ENCODE data around the gene PTPRT. TPM values are rescaled to one million over a fixed set of nuclear protein-coding genes. Genes with fewer than 3 reads are reported as not detected.

The PTPRT gene
- total RNA-seq, 1 experiment from 2014 or later, result not detected

- Histone ChIP-seq H3K9ac (ENCODE audit: low read length) (no peak overlapping the region), H2AFZ (ENCODE audit: low read length) (no peak overlapping the region), H3K27ac (ENCODE audit: low read length) (no peak overlapping the region), H3K4me3 (ENCODE audit: low read length) (no peak overlapping the region), H3K4me1 (ENCODE audit: insufficient read depth, low read length) (no peaks in the 10 kb centered on the region), H3F3A (ENCODE audit: low read length, unreplicated experiment) (no peaks in the 10 kb centered on the region), H3K9me3 (ENCODE audit: low read length) (peaks cover 37% of the 10 kb centered on the region), H3K4me2 (ENCODE audit: low read length) (no peak overlapping the region), H3K9me2 (replicated peaks; ENCODE audit: low read length) (no peaks in the 10 kb centered on the region), H3K79me2 (ENCODE audit: low read length) (no peaks in the 10 kb centered on the region), H4K20me1 (ENCODE audit: low read length) (no peaks in the 10 kb centered on the region), H3K36me3 (ENCODE audit: low read depth, low read length) (no peaks in the 10 kb centered on the region), H3K27me3 (ENCODE audit: low read length) (no peaks in the 10 kb centered on the region)
- BruUV-seq (replicated peaks), result no TSS peak
- no peak for ATAC-seq
- ChIA-PET POLR2A (ENCODE audit: unreplicated experiment) (no interaction called here), CTCF (no interaction called here)
- no peak for DNase-seq
- intact Hi-C loops (cut with micrococcal nuclease), result no loop called here
- TF ChIP-seq EZH2phosphoT487 (IDR thresholded peaks at IDR 0.05; ENCODE audit: borderline replicate concordance, low read length), result no peak
- TF ChIP-seq, protein P1, sequence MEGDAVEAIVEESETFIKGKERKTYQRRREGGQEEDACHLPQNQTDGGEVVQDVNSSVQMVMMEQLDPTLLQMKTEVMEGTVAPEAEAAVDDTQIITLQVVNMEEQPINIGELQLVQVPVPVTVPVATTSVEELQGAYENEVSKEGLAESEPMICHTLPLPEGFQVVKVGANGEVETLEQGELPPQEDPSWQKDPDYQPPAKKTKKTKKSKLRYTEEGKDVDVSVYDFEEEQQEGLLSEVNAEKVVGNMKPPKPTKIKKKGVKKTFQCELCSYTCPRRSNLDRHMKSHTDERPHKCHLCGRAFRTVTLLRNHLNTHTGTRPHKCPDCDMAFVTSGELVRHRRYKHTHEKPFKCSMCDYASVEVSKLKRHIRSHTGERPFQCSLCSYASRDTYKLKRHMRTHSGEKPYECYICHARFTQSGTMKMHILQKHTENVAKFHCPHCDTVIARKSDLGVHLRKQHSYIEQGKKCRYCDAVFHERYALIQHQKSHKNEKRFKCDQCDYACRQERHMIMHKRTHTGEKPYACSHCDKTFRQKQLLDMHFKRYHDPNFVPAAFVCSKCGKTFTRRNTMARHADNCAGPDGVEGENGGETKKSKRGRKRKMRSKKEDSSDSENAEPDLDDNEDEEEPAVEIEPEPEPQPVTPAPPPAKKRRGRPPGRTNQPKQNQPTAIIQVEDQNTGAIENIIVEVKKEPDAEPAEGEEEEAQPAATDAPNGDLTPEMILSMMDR (conservative IDR thresholded peaks at IDR 0.05; ENCODE audit: low read depth, low read length), result no peak
These were observed 1143.2 kb downstream of the PTPRT start for GRCh38 chr20:42046371-42047085.

- POLR2A ChIA-PET (ENCODE audit: unreplicated experiment), result no interaction called here
- BruUV-seq (replicated peaks), result no TSS peak
These were observed 1145.8 kb downstream of the PTPRT start for GRCh38 chr20:42043921-42044320.

DNA sequence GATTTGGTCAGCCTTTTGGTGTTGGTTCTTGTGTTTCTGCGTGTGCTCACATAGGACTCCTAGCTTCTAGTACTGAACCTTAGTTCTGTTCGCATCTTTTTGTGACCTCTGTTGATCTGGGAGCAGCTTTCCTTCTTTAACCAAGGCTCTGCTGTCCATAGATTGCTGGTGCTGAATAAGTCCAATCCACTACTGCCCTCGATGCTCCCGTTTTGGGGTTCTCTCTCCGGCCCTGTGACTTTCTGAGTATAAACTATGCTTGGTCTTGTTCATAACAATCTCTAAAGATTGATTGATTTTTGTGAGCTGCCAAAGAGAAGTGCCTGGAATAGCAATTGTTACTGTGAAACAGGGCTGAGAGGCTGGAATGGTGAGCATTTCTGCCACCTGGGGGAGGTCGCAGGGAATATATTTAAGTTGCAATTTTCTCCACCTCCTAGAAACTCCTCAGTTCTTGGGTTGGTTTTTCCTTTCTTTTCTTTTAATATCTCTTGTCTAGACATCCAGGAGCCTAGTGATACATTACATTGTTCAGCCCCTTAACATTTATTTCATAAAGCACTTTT, 1148.6 kb downstream of the PTPRT start:
- no peaks in the 10 kb centered on the region for H3K4me1 ChIP-seq (ENCODE audit: insufficient read depth, low read length)
- DNase-seq (no peak), ATAC-seq (no peak)
- peaks cover 22% of the 10 kb centered on the region for H3K9me3 ChIP-seq (ENCODE audit: low read length)
- H3K4me3 ChIP-seq (ENCODE audit: low read length), result no peak overlapping the region
- H3K27me3 ChIP-seq (ENCODE audit: low read length), result no peaks in the 10 kb centered on the region
- no peak overlapping the region for H2AFZ ChIP-seq (ENCODE audit: low read length)
- H3K9ac ChIP-seq (ENCODE audit: low read length), result no peak overlapping the region
- no peaks in the 10 kb centered on the region for H3F3A ChIP-seq (ENCODE audit: low read length, unreplicated experiment)
- H4K20me1 ChIP-seq (ENCODE audit: low read length), result no peaks in the 10 kb centered on the region
- TF ChIP-seq EZH2 (IDR thresholded peaks at IDR 0.05; ENCODE audit: low read length, unreplicated experiment) (no peak), EZH2phosphoT487 (IDR thresholded peaks at IDR 0.05; ENCODE audit: borderline replicate concordance, low read length) (no peak)
- TF ChIP-seq, protein P1 (conservative IDR thresholded peaks at IDR 0.05; ENCODE audit: low read depth, low read length), result no peak
- intact Hi-C loops (cut with micrococcal nuclease), result no loop called here
- H3K79me2 ChIP-seq (ENCODE audit: low read length), result no peaks in the 10 kb centered on the region
- no peak overlapping the region for H3K4me2 ChIP-seq (ENCODE audit: low read length)
- POLR2A ChIA-PET (ENCODE audit: unreplicated experiment), result no interaction called here
- H3K9me2 ChIP-seq (replicated peaks; ENCODE audit: low read length), result no peaks in the 10 kb centered on the region
- H3K27ac ChIP-seq (ENCODE audit: low read length), result no peak overlapping the region
- BruUV-seq (replicated peaks), result no TSS peak
- no peaks in the 10 kb centered on the region for H3K36me3 ChIP-seq (ENCODE audit: low read depth, low read length)
- CTCF ChIA-PET, result no interaction called here

More at GRCh38 chr20:42043921-42044320, 1145.8 kb downstream of the PTPRT start:
- CTCF ChIA-PET, result no interaction called here
- Histone ChIP-seq H3K4me3 (ENCODE audit: low read length) (no peak overlapping the region), H3K9me2 (replicated peaks; ENCODE audit: low read length) (no peaks in the 10 kb centered on the region), H4K20me1 (ENCODE audit: low read length) (no peaks in the 10 kb centered on the region), H3K4me2 (ENCODE audit: low read length) (no peak overlapping the region), H3F3A (ENCODE audit: low read length, unreplicated experiment) (no peaks in the 10 kb centered on the region), H3K9ac (ENCODE audit: low read length) (no peak overlapping the region), H3K79me2 (ENCODE audit: low read length) (no peaks in the 10 kb centered on the region), H3K27ac (ENCODE audit: low read length) (no peak overlapping the region), H3K4me1 (ENCODE audit: insufficient read depth, low read length) (no peaks in the 10 kb centered on the region), H3K27me3 (ENCODE audit: low read length) (no peaks in the 10 kb centered on the region), H3K36me3 (ENCODE audit: low read depth, low read length) (no peaks in the 10 kb centered on the region), H2AFZ (ENCODE audit: low read length) (no peak overlapping the region), H3K9me3 (ENCODE audit: low read length) (peaks cover 37% of the 10 kb centered on the region)
- DNase-seq, result no peak
- TF ChIP-seq EZH2phosphoT487 (IDR thresholded peaks at IDR 0.05; ENCODE audit: borderline replicate concordance, low read length) (no peak), EZH2 (IDR thresholded peaks at IDR 0.05; ENCODE audit: low read length, unreplicated experiment) (no peak)
- TF ChIP-seq, protein P1 (conservative IDR thresholded peaks at IDR 0.05; ENCODE audit: low read depth, low read length), result no peak
- intact Hi-C loops (cut with micrococcal nuclease), result no loop called here
- ATAC-seq, result no peak

Data from PC-3 (cell line).